HepG2 (cell line): Measurements from ENCODE around the gene TRIM67. TPM values are rescaled to one million over a fixed set of nuclear protein-coding genes. Genes with fewer than 3 reads are reported as not detected.

Experiments
- ATAC-seq: fragments of 200-7000 bp; cut with Tn5 transposase; 3 replicates; pipeline ENCODE4 v1.9.1; 2020; ENCODE audit warnings: mild to moderate bottlenecking, moderate library complexity
- BruUV-seq: library from RNA; stranded (reverse); fragments of 400-500 nt; replicated peaks from 2 replicates; lab custom pipeline; 2021; lab: Mats Ljungman, UMichigan
- CTCF ChIA-PET: fragments of 300-600 bp; formaldehyde crosslinking; extraction: SDS; loops from one replicate; lab custom pipeline; 2021; ENCODE audit warnings: low total read pairs, inconsistent platforms, low intra/inter-chr PET ratio; lab: Yijun Ruan, JAX
- POLR2A ChIA-PET: fragments of 350-600 bp; sonication (Branson Sonifier 250); formaldehyde crosslinking; loops from one replicate; lab custom pipeline; 2020; ENCODE audit warnings: antibody characterized with exemption, inconsistent platforms; lab: Yijun Ruan, JAX
- DNase-seq: peaks from one replicate; pipeline ENCODE4 v3.0.0-alpha.2; 2015; ENCODE audit warnings: low spot score
- FAIRE-seq: peaks from 3 replicates; lab custom pipeline; 2011; peaks lifted over from hg19 to GRCh38; lab: Jason Lieb, UNC
- H2AFZ ChIP-seq: one replicate; pipeline ENCODE4 v1.6.1; 2011; ENCODE audit warnings: low read length, inconsistent platforms
- H3K27ac ChIP-seq: fragments of 300-600 bp; 3 replicates; pipeline ENCODE4 v1.8.0; 2011; ENCODE audit warnings: mixed run types, mild to moderate bottlenecking, mixed read lengths, low read length, inconsistent platforms; ENCODE audit not compliant: insufficient read depth; ENCODE audit errors: extremely low read length
- H3K27me3 ChIP-seq, 2 experiments: fragments of 200-600 bp in 1 of 2; 2 replicates in 1 of 2; 3 replicates in 1 of 2; pipeline versions ENCODE4 v1.6.0 to v1.8.0; 2011; ENCODE audit warnings: low read length in 2 of 2, mild to moderate bottlenecking in 2 of 2, moderate library complexity in 2 of 2, inconsistent platforms in 1 of 2; ENCODE audit not compliant: insufficient read depth in 2 of 2, control insufficient read depth in 1 of 2
- H3K36me3 ChIP-seq, 2 experiments: fragments of 200-600 bp in 1 of 2; replicated peaks in 1 of 2; 2 replicates in 1 of 2; 3 replicates in 1 of 2; pipeline versions ENCODE4 v1.5.1 to v1.8.0; 2011; ENCODE audit warnings: low read length in 2 of 2, inconsistent platforms in 1 of 2; ENCODE audit not compliant: insufficient read depth in 2 of 2, control insufficient read depth in 1 of 2
- H3K4me1 ChIP-seq: 2 replicates; pipeline ENCODE4 v1.5.1; 2012; ENCODE audit warnings: low read length, inconsistent platforms; ENCODE audit not compliant: insufficient read depth
- H3K4me2 ChIP-seq: 2 replicates; pipeline ENCODE4 v1.6.0; 2011; ENCODE audit warnings: low read depth, low read length, inconsistent platforms
- H3K4me3 ChIP-seq, 3 experiments: fragments of 200-600 bp in 1 of 3; sonication (generic), shearing (Covaris generic) in 1 of 3; replicated peaks in 1 of 3; 2 replicates each; pipeline ENCODE4 v1.5.1; 2011 to 2016; ENCODE audit warnings: low read length in 3 of 3, inconsistent platforms in 2 of 3, low read depth in 2 of 3, mild to moderate bottlenecking in 2 of 3, control low read depth in 1 of 3, mixed read lengths in 1 of 3; ENCODE audit not compliant: insufficient read depth in 1 of 3
- H3K79me2 ChIP-seq: one replicate; pipeline ENCODE4 v1.6.1; 2011; ENCODE audit warnings: low read length, inconsistent platforms; ENCODE audit not compliant: insufficient read depth
- H3K9ac ChIP-seq: 2 replicates; pipeline ENCODE4 v1.6.0; 2011; ENCODE audit warnings: mild to moderate bottlenecking, low read depth, low read length, inconsistent platforms; ENCODE audit not compliant: insufficient read depth
- H3K9me3 ChIP-seq: 2 replicates; pipeline ENCODE4 v1.5.1; 2012; ENCODE audit warnings: mild to moderate bottlenecking, low read length
- H4K20me1 ChIP-seq: 2 replicates; pipeline ENCODE4 v1.6.0; 2011; ENCODE audit warnings: inconsistent platforms, mild to moderate bottlenecking, low read length, moderate library complexity; ENCODE audit not compliant: insufficient read depth
- GTF3A ChIP-seq: sonication (generic); formaldehyde crosslinking; conservative IDR thresholded peaks from 2 replicates; pipeline ENCODE4 v1.4.0; 2020; ENCODE audit warnings: mild to moderate bottlenecking, missing genetic modification reagents
- KLF13 ChIP-seq: sonication (generic); formaldehyde crosslinking; IDR thresholded peaks from 2 replicates; pipeline ENCODE4 v1.4.0; 2020; ENCODE audit warnings: mild to moderate bottlenecking, missing genetic modification reagents
- MED8 ChIP-seq: sonication (generic); formaldehyde crosslinking; IDR thresholded peaks from 2 replicates; pipeline ENCODE4 v1.8.1; 2023; ENCODE audit warnings: mild to moderate bottlenecking, missing genetic modification reagents; ENCODE audit not compliant: insufficient replicate concordance
- MEF2D ChIP-seq: sonication (generic); formaldehyde crosslinking; IDR thresholded peaks from 2 replicates; pipeline ENCODE4 v1.5.1; 2020; ENCODE audit warnings: mild to moderate bottlenecking, missing genetic modification reagents
- PHB2 ChIP-seq: fragments of 450-650 bp; IDR thresholded peaks from 2 replicates; pipeline ENCODE4 v1.6.1; 2018; ENCODE audit not compliant: partially characterized antibody
- PHF21A ChIP-seq: sonication (generic); formaldehyde crosslinking; IDR thresholded peaks from 2 replicates; pipeline ENCODE4 v1.5.0; 2020; ENCODE audit warnings: mild to moderate bottlenecking, missing genetic modification reagents
- ZNF10 ChIP-seq: sonication (generic); formaldehyde crosslinking; IDR thresholded peaks from 2 replicates; pipeline ENCODE4 v1.4.0; 2020; ENCODE audit warnings: mild to moderate bottlenecking, low read depth, missing genetic modification reagents, borderline replicate concordance
- ZNF333 ChIP-seq: sonication (generic); formaldehyde crosslinking; IDR thresholded peaks from 2 replicates; pipeline ENCODE4 v1.4.0; 2020; ENCODE audit warnings: mild to moderate bottlenecking, missing genetic modification reagents, borderline replicate concordance
- ZNF576 ChIP-seq: sonication (generic); formaldehyde crosslinking; IDR thresholded peaks from 2 replicates; pipeline ENCODE4 v1.4.0; 2020; ENCODE audit warnings: mild to moderate bottlenecking, missing genetic modification reagents
- WGBS: methylation state at CpG from one replicate; pipeline ENCODE4 v1.1.6; 2017; ENCODE audit warnings: low lambda C conversion rate; 5-methylcytosine and 5-hydroxymethylcytosine counted together
- in situ Hi-C: cut with HindIII; loops from 2 replicates; pipeline ENCODE4 v1.10.0; 2017; ENCODE audit warnings: low pct_unique_long_range_greater_than_20kb; ENCODE audit not compliant: extremely low pct_ligation_motif_present
- intact Hi-C: fragments of 100-400 bp; cut with micrococcal nuclease; formaldehyde crosslinking; loops from one replicate; pipeline ENCODE4 v1.10.0; 2022; ENCODE audit not compliant: unreplicated experiment
- polyA plus RNA-seq, 8 experiments: library from polyadenylated mRNA; depleted of rRNA in 3 of 8; stranded (reverse) in 7 of 8; unstranded in 1 of 8; fragments of >200 nt; fragmentation: Illumina TruSeq in 4 of 8; extraction: Trizol in 4 of 8; gene quantifications; 2 replicates each; pipeline versions ENCODE4 v1.2.1 to v1.2.3, GENCODE V29; 2011 to 2016; ENCODE audit warnings: low read depth in 4 of 8, missing spikeins in 1 of 8, mixed read lengths in 1 of 8; ENCODE audit not compliant: insufficient read depth in 1 of 8
- total RNA-seq, 5 experiments: library from RNA; depleted of rRNA; stranded (reverse); fragments of >200 nt; fragmentation: Illumina TruSeq; extraction: Trizol; gene quantifications; 2 replicates each; pipeline ENCODE4 v1.2.3, GENCODE V29; 2016; ENCODE audit warnings: low read depth in 1 of 5

The TRIM67 gene
- total and polyA plus RNA-seq, 2 of the 13 experiments (the other 11 are each of a cell fraction or from before 2014, with no cell fraction given), result not detected

GRCh38 chr1:231159963-231160761 is 1.7 kb upstream of the TRIM67 start:
- no peak for FAIRE-seq
- no peak overlapping the region for H2AFZ ChIP-seq

DNA sequence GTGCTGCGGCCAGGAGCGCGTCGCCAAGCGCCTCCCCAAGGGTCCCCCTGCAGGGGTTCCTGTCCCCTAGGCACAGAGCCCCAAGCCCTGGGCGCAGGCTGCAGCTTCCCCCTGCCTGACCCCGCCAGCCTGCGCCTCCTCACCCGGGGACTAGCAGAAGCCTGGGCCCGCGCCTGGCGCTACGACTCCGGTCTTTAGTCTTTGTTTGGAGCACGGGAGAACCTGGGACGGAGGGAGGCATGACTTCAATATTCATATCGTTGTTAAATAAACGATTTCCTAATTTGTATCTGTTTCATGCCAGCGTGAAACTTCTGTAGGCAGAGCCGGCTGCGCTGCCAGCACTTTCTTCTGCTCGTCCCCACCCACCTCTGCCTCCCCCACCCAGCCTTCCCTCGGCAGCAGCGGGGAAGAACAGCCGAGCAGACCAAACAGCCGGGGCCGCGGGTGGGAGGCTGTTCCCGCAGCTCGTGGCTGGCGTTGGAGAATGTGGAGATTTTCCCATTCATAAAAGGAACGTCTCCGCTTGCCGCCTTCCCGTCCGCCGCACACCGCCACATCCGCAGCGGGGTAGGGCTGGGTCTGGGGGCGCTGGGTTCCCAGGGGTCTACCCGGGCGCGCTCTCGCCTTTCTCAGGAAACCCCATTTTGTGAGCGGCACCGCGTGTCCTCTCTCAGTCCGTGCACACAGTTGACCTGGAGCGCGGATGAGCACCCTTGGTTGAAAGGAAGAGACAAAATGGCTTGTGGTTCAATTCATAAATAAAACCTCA is 777 bp upstream of the TRIM67 start:
- Histone ChIP-seq H3K27ac (no peak overlapping the region), H2AFZ (no peak overlapping the region), H3K4me2 (peak overlapping the region; percentile 68; the same call in 1 of the 2 replicates), H3K79me2 (no peaks in the 10 kb centered on the region), H3K36me3 (no peaks in the 10 kb centered on the region), H4K20me1 (no peaks in the 10 kb centered on the region), H3K27me3 (peaks cover 0 to 23% of the 10 kb centered on the region in 2 experiments; a peak in 3 of 5 replicates), H3K4me1 (peaks cover 13% of the 10 kb centered on the region), H3K4me3 (no peak overlapping the region), H3K9me3 (no peaks in the 10 kb centered on the region), H3K9ac (no peak overlapping the region)
- CTCF ChIA-PET, result no interaction called here
- TF ChIP-seq ZNF576 (CRISPR knock-in tag) (no peak), MED8 (no peak), ZNF333 (CRISPR knock-in tag) (no peak), ZNF10 (no peak), MEF2D (CRISPR knock-in tag) (no peak)
- ATAC-seq, result no peak
- POLR2A ChIA-PET, result no interaction called here
- in situ Hi-C loops (no loop called here), intact Hi-C loops (loop anchor here (5.0 kb wide), 1 partner anchor 194 kb away; no protein-coding TSS in a partner anchor)
- WGBS, result 59% methylated on average over 27 of the region's 51 CpGs
- DNase-seq, result no peak
- FAIRE-seq, result no peak
- no TSS peak for BruUV-seq

More at GRCh38 chr1:231159963-231160761, 1.7 kb upstream of the TRIM67 start:
- no peaks in the 10 kb centered on the region for H3K9me3 ChIP-seq
- no peak for DNase-seq
- H3K4me2 ChIP-seq, result no peak overlapping the region
- no peaks in the 10 kb centered on the region for H3K36me3 ChIP-seq
- intact Hi-C loops, result loop anchor here (5.0 kb wide), 1 partner anchor 193 kb away; no protein-coding TSS in a partner anchor
- 60% methylated on average over 11 of the region's 15 CpGs for WGBS
- ATAC-seq, result no peak
- H3K27me3 ChIP-seq, result peaks cover 0 to 23% of the 10 kb centered on the region in 2 experiments; a peak in 3 of 5 replicates
- no peak overlapping the region for H3K9ac ChIP-seq
- no peak overlapping the region for H3K27ac ChIP-seq
- H4K20me1 ChIP-seq, result no peaks in the 10 kb centered on the region
- no TSS peak for BruUV-seq
- POLR2A ChIA-PET, result no interaction called here
- H3K4me1 ChIP-seq, result peaks cover 13% of the 10 kb centered on the region
- no peaks in the 10 kb centered on the region for H3K79me2 ChIP-seq
- in situ Hi-C loops, result no loop called here
- CTCF ChIA-PET, result no interaction called here
- TF ChIP-seq PHB2, result no peak
- no peak for TF ChIP-seq GTF3A (CRISPR knock-in tag)
- TF ChIP-seq KLF13, result no peak
- no peak for TF ChIP-seq PHF21A (CRISPR knock-in tag)
- H3K4me3 ChIP-seq, result no peak overlapping the region
